CD8-positive, alpha-beta memory T cell (primary cell): ENCODE measurements around the gene NHLRC3. TPM values are rescaled to one million over a fixed set of nuclear protein-coding genes. Genes with fewer than 3 reads are reported as not detected.
A peak's percentile ranks its signal among the peaks of the same experiment; 100 is the strongest.

ENCODE experiments used
- CTCF ChIA-PET: fragments of 350-600 bp; sonication (Branson Sonifier 250); formaldehyde crosslinking; loops from one replicate; lab custom pipeline; 2021; ENCODE audit warnings: antibody characterized with exemption; lab: Charles Lee
- POLR2A ChIA-PET: fragments of 350-600 bp; sonication (Branson Sonifier 250); formaldehyde crosslinking; loops from one replicate; lab custom pipeline; 2021; ENCODE audit warnings: antibody characterized with exemption; lab: Charles Lee
- DNase-seq, 5 donors: peaks; one replicate each; pipeline versions ENCODE4 v3.0.0 to v3.0.0-alpha.2; 2020 to 2022; ENCODE audit warnings: mixed read lengths in 1 of 5
- H3K27ac ChIP-seq: one replicate; pipeline ENCODE4 v1.7.0; 2013; ENCODE audit warnings: low read depth, mild to moderate bottlenecking, low read length, moderate library complexity
- H3K27me3 ChIP-seq: 2 replicates; pipeline ENCODE4 v1.7.0; 2013; ENCODE audit warnings: low read length, mild to moderate bottlenecking; ENCODE audit not compliant: insufficient read depth, poor library complexity, severe bottlenecking
- H3K36me3 ChIP-seq: 2 replicates; pipeline ENCODE4 v1.7.0; 2013; ENCODE audit warnings: mild to moderate bottlenecking, low read length, moderate library complexity; ENCODE audit not compliant: insufficient read depth
- H3K4me1 ChIP-seq: 2 replicates; pipeline ENCODE4 v1.7.0; 2013; ENCODE audit warnings: mild to moderate bottlenecking, low read length, moderate library complexity; ENCODE audit not compliant: insufficient read depth
- H3K4me3 ChIP-seq: 2 replicates; pipeline ENCODE4 v1.7.0; 2013; ENCODE audit warnings: mild to moderate bottlenecking, low read length
- H3K9me3 ChIP-seq: 2 replicates; pipeline ENCODE4 v1.7.0; 2013; ENCODE audit warnings: mild to moderate bottlenecking, low read length
- H3K27ac Mint-ChIP-seq, 8 donors: one replicate each; pipeline ENCODE4 v1.8.0; 2020 to 2021; ENCODE audit warnings: mixed read lengths in 8 of 8, mild to moderate bottlenecking in 6 of 8, inconsistent platforms in 3 of 8, moderate library complexity in 3 of 8
- H3K27me3 Mint-ChIP-seq, 2 donors: one replicate each; pipeline ENCODE4 v1.8.0; 2020 to 2021; ENCODE audit warnings: mixed read lengths in 2 of 2, mild to moderate bottlenecking in 1 of 2, moderate library complexity in 1 of 2
- H3K36me3 Mint-ChIP-seq, 3 donors: one replicate each; pipeline ENCODE4 v1.8.0; 2020 to 2021; ENCODE audit warnings: mixed read lengths in 3 of 3, inconsistent platforms in 1 of 3, mild to moderate bottlenecking in 1 of 3
- H3K4me1 Mint-ChIP-seq, 3 donors: one replicate each; pipeline ENCODE4 v1.8.0; 2020 to 2021; ENCODE audit warnings: mixed read lengths in 3 of 3, inconsistent platforms in 1 of 3, mild to moderate bottlenecking in 1 of 3
- H3K4me3 Mint-ChIP-seq, 7 donors: one replicate each; pipeline ENCODE4 v1.8.0; 2020 to 2021; ENCODE audit warnings: mixed read lengths in 7 of 7, mild to moderate bottlenecking in 6 of 7, moderate library complexity in 4 of 7, inconsistent platforms in 2 of 7
- H3K9me3 Mint-ChIP-seq, 5 donors: one replicate each; pipeline ENCODE4 v1.8.0; 2020 to 2022; ENCODE audit warnings: mixed read lengths in 5 of 5, mild to moderate bottlenecking in 3 of 5, moderate library complexity in 2 of 5, inconsistent platforms in 1 of 5
- polyA plus RNA-seq: library from polyadenylated mRNA; unstranded; fragments of 300-500 nt; fragmentation: Illumina TruSeq; gene quantifications from one replicate; pipeline ENCODE4 v1.2.3, GENCODE V29; 2021
- total RNA-seq, 2 experiments: library from RNA; stranded (reverse); gene quantifications; one replicate each; pipeline ENCODE4 v1.2.3, GENCODE V29; 2021

Gene NHLRC3
- total and polyA plus RNA-seq, 3 experiments from 2014 or later, result 6.5 to 15.9 (median 14.6) TPM

DNA sequence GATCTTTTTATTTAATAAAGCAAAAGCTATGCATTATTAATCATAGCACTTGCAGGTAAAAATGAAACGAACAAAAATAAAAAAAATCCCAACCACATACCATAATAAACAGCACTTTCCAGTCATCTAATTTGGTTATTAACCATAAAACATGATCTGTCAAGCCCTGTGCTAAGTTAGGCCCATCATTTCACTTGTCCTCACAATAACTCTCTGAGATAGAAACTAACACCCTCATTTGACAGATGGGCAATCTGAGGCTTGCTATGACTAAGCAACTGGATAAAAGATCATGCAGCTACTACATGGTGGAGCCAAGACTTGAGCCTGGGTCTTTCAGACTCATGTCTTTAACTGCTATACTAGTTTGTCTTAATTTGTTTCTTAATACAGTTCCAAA lies 22.2 kb upstream of the NHLRC3 start:
- peaks cover 28% of the 10 kb centered on the region for H3K36me3 ChIP-seq
- H3K27me3 ChIP-seq, result no peaks in the 10 kb centered on the region
- Mint-ChIP-seq H3K9me3 (no peaks in the 10 kb centered on the region), H3K4me1 (peaks cover 14 to 20% (median 19%) of the 10 kb centered on the region in 3 donors), H3K36me3 (peaks cover 15 to 79% (median 44%) of the 10 kb centered on the region in 3 donors), H3K27ac (no peak overlapping the region), H3K4me3 (no peak overlapping the region), H3K27me3 (peaks cover 0 to 1% of the 10 kb centered on the region in 2 donors)
- POLR2A ChIA-PET, result no interaction called here
- no peaks in the 10 kb centered on the region for H3K9me3 ChIP-seq
- H3K27ac ChIP-seq, result no peak overlapping the region
- no peak for DNase-seq
- CTCF ChIA-PET, result interaction anchor here (1.3 to 1.8 kb wide), 2 partner anchors 15 to 21 kb away, joined by 4 read pairs; no protein-coding TSS in a partner anchor
- no peak overlapping the region for H3K4me3 ChIP-seq
- H3K4me1 ChIP-seq, result no peaks in the 10 kb centered on the region

DNA sequence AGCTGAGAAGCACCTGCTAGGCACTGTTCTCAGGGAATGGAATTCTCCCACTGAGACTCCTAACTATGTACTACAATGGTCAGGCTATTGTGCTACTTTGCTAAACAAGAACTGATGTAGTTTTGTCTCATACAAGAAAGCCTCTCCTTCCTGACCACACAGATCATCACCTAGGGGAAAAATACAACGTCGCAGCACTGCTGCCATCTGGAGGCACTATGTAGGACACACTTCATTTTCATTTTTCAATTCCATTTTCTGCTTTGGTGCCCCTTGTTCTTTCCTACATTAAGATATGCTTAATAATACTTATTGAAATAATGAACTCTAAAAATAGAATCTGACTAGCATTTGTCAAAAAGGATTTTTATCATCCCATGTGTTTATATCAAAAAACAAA lies 21.5 kb upstream of the NHLRC3 start:
- peaks cover 28% of the 10 kb centered on the region for H3K36me3 ChIP-seq
- no peak overlapping the region for H3K4me3 ChIP-seq
- Mint-ChIP-seq H3K27me3 (peaks cover 0 to 1% of the 10 kb centered on the region in 2 donors), H3K4me3 (no peak overlapping the region), H3K4me1 (peaks cover 14 to 20% (median 19%) of the 10 kb centered on the region in 3 donors), H3K9me3 (no peaks in the 10 kb centered on the region), H3K27ac (peak overlapping the region in 5 of 8 donors; percentile 43 to 72 (median 57)), H3K36me3 (peaks cover 15 to 79% (median 39%) of the 10 kb centered on the region in 3 donors)
- H3K27me3 ChIP-seq, result no peaks in the 10 kb centered on the region
- DNase-seq, result peak in 2 of 5 donors; percentile 2
- no peaks in the 10 kb centered on the region for H3K4me1 ChIP-seq
- H3K27ac ChIP-seq, result no peak overlapping the region
- CTCF ChIA-PET, result interaction anchor here (1.3 to 1.8 kb wide), 2 partner anchors 15 to 20 kb away, joined by 4 read pairs; no protein-coding TSS in a partner anchor
- no peaks in the 10 kb centered on the region for H3K9me3 ChIP-seq
- POLR2A ChIA-PET, result no interaction called here

DNA sequence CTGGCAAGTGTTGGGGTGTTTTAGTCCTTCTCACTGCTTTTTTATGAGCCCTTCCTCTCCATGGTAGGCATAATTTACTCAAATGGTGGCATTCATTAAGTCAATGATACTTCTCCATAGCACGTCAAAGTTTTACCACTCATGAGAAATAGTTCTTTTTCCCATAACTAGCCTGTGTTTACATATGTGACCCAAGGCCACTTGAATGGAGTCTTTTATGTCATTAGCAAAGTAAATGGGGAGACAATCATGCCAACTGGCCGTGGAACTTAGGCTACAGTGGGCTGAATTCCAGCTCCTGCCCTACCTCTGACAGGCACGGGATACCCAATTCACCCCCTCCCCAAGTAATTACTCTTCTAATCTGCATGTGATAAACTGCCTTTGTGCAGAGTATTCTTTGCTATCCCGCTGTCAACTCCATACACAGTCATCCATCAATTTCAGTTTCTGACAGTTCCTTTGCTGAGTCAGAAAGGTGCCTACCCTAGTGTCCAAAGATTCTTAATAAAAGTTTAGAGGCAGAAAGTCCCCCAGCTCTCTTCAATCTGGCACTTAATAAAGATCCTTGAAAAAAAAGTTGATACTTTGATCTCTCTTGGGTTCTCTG lies 17.3 kb upstream of the NHLRC3 start:
- Histone ChIP-seq H3K4me1 (no peaks in the 10 kb centered on the region), H3K4me3 (no peak overlapping the region), H3K27me3 (no peaks in the 10 kb centered on the region), H3K9me3 (no peaks in the 10 kb centered on the region), H3K36me3 (peaks cover 32% of the 10 kb centered on the region), H3K27ac (no peak overlapping the region)
- POLR2A ChIA-PET, result no interaction called here
- Mint-ChIP-seq H3K9me3 (no peaks in the 10 kb centered on the region), H3K4me3 (no peak overlapping the region), H3K4me1 (peaks cover 14 to 20% (median 19%) of the 10 kb centered on the region in 3 donors), H3K36me3 (peaks cover 0 to 82% (median 22%) of the 10 kb centered on the region in 3 donors), H3K27me3 (peaks cover 0 to 1% of the 10 kb centered on the region in 2 donors), H3K27ac (peak overlapping the region in 3 of 8 donors; percentile 9 to 58 (median 40))
- DNase-seq, result no peak
- CTCF ChIA-PET, result no interaction called here

DNA sequence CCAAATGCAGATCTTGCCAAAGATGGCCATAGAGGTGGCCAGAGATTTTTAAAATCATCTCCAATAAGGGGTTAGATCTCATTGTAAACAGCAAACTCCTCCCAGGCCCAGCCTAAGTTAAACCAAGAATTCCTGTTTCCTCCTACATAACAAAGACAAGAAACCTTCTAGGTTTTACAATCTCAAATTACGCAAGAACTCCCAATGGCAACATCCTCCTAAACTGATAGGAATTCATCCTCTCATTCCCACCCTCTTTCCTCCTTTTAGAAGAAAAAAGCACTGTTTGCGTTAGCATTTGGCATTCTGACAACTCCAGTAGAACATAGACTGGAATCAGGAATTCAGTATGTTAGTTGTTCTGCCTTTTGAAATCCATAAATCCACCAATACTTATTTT lies 14.9 kb upstream of the NHLRC3 start:
- no peak overlapping the region for H3K4me3 ChIP-seq
- Mint-ChIP-seq H3K4me1 (peaks cover 6 to 19% (median 8%) of the 10 kb centered on the region in 3 donors), H3K27me3 (peaks cover 0 to 1% of the 10 kb centered on the region in 2 donors), H3K4me3 (no peak overlapping the region), H3K36me3 (peaks cover 0 to 84% (median 29%) of the 10 kb centered on the region in 3 donors), H3K27ac (no peak overlapping the region), H3K9me3 (no peaks in the 10 kb centered on the region)
- no peaks in the 10 kb centered on the region for H3K9me3 ChIP-seq
- no peak overlapping the region for H3K27ac ChIP-seq
- no peaks in the 10 kb centered on the region for H3K27me3 ChIP-seq
- no peak for DNase-seq
- H3K36me3 ChIP-seq, result peaks cover 40% of the 10 kb centered on the region
- H3K4me1 ChIP-seq, result no peaks in the 10 kb centered on the region
- CTCF ChIA-PET, result no interaction called here
- POLR2A ChIA-PET, result no interaction called here

DNA sequence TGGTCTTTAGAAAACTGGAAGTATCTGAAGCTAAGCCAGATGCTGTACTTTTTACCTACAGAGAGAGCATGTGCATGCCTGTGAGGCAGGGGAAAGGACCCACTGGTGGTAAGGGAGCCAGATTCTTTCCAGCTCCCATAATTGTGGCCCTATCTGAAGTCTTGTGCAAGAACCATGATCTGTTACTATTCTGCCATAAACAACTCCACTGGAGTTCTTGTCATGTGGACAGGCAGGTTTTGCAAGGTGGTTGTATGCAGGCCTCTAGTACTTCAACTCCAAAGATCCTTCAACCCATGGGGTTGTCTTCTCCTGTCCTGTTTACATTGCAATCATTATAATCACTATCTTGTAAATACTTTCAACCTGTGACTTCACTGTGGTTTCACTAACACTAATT lies 14.5 kb upstream of the NHLRC3 start:
- Mint-ChIP-seq H3K27me3 (peaks cover 0 to 1% of the 10 kb centered on the region in 2 donors), H3K9me3 (no peaks in the 10 kb centered on the region), H3K36me3 (peaks cover 0 to 84% (median 29%) of the 10 kb centered on the region in 3 donors), H3K27ac (no peak overlapping the region), H3K4me3 (no peak overlapping the region), H3K4me1 (peaks cover 3 to 15% (median 5%) of the 10 kb centered on the region in 3 donors)
- no peaks in the 10 kb centered on the region for H3K4me1 ChIP-seq
- H3K27ac ChIP-seq, result no peak overlapping the region
- ChIA-PET POLR2A (no interaction called here), CTCF (no interaction called here)
- peaks cover 40% of the 10 kb centered on the region for H3K36me3 ChIP-seq
- H3K27me3 ChIP-seq, result no peaks in the 10 kb centered on the region
- no peaks in the 10 kb centered on the region for H3K9me3 ChIP-seq
- no peak overlapping the region for H3K4me3 ChIP-seq
- no peak for DNase-seq

DNA sequence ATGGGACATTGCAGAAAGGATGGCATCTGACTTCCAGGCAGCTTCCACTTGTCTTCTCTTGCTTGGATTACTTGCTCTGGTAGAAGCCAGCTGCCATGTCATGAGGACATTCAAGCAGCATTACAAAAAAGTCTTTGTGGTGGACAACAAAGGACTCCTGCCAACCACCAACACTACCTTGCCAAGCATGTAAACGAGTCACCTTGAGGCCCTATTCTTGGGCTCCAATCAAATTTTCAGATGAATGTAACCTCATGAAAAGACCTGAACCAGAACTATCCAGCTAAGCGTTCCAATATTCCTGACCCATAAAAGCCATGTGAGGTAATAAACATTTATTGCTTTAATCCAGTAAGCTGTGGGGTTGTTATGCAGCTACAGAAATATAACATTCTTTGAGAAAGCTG lies 12.8 kb upstream of the NHLRC3 start:
- H3K27me3 Mint-ChIP-seq, result no peaks in the 10 kb centered on the region
- Histone ChIP-seq H3K4me1 (no peaks in the 10 kb centered on the region), H3K27me3 (no peaks in the 10 kb centered on the region), H3K4me3 (no peak overlapping the region), H3K9me3 (no peaks in the 10 kb centered on the region), H3K36me3 (peaks cover 40% of the 10 kb centered on the region), H3K27ac (no peak overlapping the region)
- CTCF ChIA-PET, result no interaction called here
- no peak overlapping the region for H3K27ac Mint-ChIP-seq
- peaks cover 0 to 17% (median 1%) of the 10 kb centered on the region in 3 donors for H3K4me1 Mint-ChIP-seq
- DNase-seq, result no peak
- no peaks in the 10 kb centered on the region for H3K9me3 Mint-ChIP-seq
- POLR2A ChIA-PET, result no interaction called here
- H3K4me3 Mint-ChIP-seq, result no peak overlapping the region
- H3K36me3 Mint-ChIP-seq, result peaks cover 0 to 86% (median 27%) of the 10 kb centered on the region in 3 donors

DNA sequence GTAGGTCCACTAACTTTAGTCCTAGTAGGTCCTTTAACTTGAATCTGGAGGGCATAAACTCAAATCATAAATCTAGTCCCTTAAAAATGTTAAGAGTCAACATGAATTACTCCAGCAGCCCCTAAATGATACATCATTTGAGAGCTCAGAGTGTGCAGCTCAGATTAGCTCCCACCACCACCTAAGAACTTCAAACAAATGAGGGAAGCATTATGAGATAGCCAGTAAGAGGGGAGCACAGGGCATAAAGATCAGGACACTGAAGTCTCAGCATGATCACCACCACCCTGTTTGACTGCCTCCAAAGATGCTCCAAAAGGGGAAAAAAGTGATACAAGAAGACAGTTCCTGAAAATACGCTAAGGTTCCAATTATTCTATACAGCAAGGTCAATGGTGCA lies 6.1 kb upstream of the NHLRC3 start:
- Mint-ChIP-seq H3K36me3 (peaks cover 0 to 56% (median 7%) of the 10 kb centered on the region in 3 donors), H3K9me3 (no peaks in the 10 kb centered on the region), H3K27me3 (no peaks in the 10 kb centered on the region), H3K27ac (peak overlapping the region in 5 of 8 donors; percentile 1 to 49 (median 4)), H3K4me3 (no peak overlapping the region), H3K4me1 (peaks cover 47 to 70% (median 58%) of the 10 kb centered on the region in 3 donors)
- Histone ChIP-seq H3K4me3 (no peak overlapping the region), H3K27me3 (no peaks in the 10 kb centered on the region), H3K4me1 (peaks cover 26% of the 10 kb centered on the region), H3K27ac (no peak overlapping the region), H3K9me3 (no peaks in the 10 kb centered on the region), H3K36me3 (peaks cover 6% of the 10 kb centered on the region)
- CTCF ChIA-PET, result interaction anchor here (1.0 to 1.3 kb wide), 2 partner anchors 13 to 16 kb away, joined by 4 read pairs; no protein-coding TSS in a partner anchor
- POLR2A ChIA-PET, result no interaction called here
- DNase-seq, result no peak

DNA sequence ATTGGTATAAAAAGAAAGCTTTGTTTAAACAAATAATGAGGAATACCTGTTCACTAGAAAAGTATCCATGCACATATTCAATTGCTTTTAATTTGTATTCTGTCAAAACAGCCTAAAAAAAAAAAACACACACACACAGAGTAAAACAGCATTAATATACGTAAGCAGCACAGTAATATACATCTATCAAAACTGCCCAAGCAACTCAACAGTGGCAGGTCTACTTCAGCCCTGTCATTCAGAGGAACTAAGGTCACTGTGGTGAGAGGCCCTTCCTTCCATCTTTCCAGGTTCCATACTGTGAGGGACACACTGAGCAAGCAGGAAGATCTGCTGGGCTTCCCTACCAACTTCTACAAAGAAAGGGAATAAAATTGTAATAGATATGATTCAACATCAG lies 4.2 kb upstream of the NHLRC3 start:
- peaks cover 47 to 74% (median 66%) of the 10 kb centered on the region in 3 donors for H3K4me1 Mint-ChIP-seq
- peak overlapping the region in 5 of 7 donors; percentile 27 to 97 (median 42) for H3K4me3 Mint-ChIP-seq
- H3K27me3 Mint-ChIP-seq, result peaks cover 0 to 3% of the 10 kb centered on the region in 2 donors
- no peaks in the 10 kb centered on the region for H3K9me3 Mint-ChIP-seq
- ChIA-PET CTCF (no interaction called here), POLR2A (no interaction called here)
- H3K36me3 Mint-ChIP-seq, result peaks cover 0 to 51% (median 2%) of the 10 kb centered on the region in 3 donors
- Histone ChIP-seq H3K4me3 (no peak overlapping the region), H3K27ac (no peak overlapping the region), H3K36me3 (no peaks in the 10 kb centered on the region), H3K4me1 (peaks cover 30% of the 10 kb centered on the region), H3K9me3 (no peaks in the 10 kb centered on the region), H3K27me3 (no peaks in the 10 kb centered on the region)
- peak overlapping the region in 4 of 8 donors; percentile 9 to 78 (median 45) for H3K27ac Mint-ChIP-seq
- DNase-seq, result no peak
